ENCODE results near the gene PEX14.
A peak's percentile ranks its signal among the peaks of the same experiment; 100 is the strongest.

PEX14 gene

GRCh38 chr1:10633416-10633815 lies 158.7 kb downstream of the PEX14 start:
- H3K36me3 Mint-ChIP-seq (ENCODE audit: low read depth), result peaks cover 8% of the 10 kb centered on the region
- peak overlapping the region in 1 of 3 experiments; percentile 0 for H3K4me3 Mint-ChIP-seq
- peaks cover 34% of the 10 kb centered on the region for H3K4me1 Mint-ChIP-seq
- no peaks in the 10 kb centered on the region for H3K9me3 Mint-ChIP-seq
- H3K27me3 Mint-ChIP-seq (ENCODE audit: low read depth), result peaks cover 15% of the 10 kb centered on the region
- no peak for TF ChIP-seq CTCF (IDR thresholded peaks at IDR 0.05; ENCODE audit: unreplicated experiment in 3 of 3)
- H3K27ac Mint-ChIP-seq, result peak overlapping the region in 2 of 3 experiments; percentile 79 to 83

- H3K27ac Mint-ChIP-seq, result peak overlapping the region in 2 of 3 experiments; percentile 79 to 83
- H3K4me3 Mint-ChIP-seq, result peak overlapping the region in 1 of 3 experiments; percentile 0
- H3K9me3 Mint-ChIP-seq, result no peaks in the 10 kb centered on the region
- no peak for TF ChIP-seq CTCF (IDR thresholded peaks at IDR 0.05; ENCODE audit: unreplicated experiment in 3 of 3)
- H3K4me1 Mint-ChIP-seq, result peaks cover 29% of the 10 kb centered on the region
- H3K27me3 Mint-ChIP-seq (ENCODE audit: low read depth), result peaks cover 15% of the 10 kb centered on the region
- H3K36me3 Mint-ChIP-seq (ENCODE audit: low read depth), result peaks cover 8% of the 10 kb centered on the region
Measured at GRCh38 chr1:10634075-10634427, 159.3 kb downstream of the PEX14 start.

DNA sequence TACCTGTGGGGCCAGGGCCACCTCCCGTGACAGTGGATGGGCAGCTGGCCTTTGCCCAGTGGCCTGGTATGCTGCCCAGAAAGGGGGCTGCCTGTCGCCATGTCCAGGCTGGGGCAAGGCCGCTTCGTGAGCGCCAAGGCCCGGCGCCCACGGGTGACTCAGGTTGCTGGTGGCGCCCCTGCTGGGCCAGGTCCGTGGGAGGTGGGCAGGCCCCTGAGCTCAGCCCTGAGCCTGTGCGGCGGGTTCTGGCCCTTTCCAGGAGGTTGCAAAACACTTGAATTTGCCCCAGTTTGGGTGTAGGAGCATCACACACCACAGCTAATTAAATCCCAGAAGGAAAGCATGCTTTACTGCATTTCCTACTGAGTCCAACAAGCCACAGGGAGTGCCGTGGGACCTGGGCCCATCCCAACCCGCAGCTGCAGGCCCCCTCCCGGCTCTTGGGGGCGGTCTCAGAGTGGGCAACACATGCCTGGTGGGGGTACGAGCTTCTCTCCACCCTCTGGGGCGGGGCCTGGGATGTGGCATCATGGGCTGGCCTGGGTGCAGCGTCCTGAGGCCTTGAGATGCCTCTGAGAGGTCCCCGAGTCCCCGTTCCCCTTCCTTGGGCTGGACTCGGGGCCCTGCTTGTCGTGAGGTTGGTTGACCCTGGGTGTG lies 159.8 kb downstream of the PEX14 start:
- TF ChIP-seq CTCF (IDR thresholded peaks at IDR 0.05; ENCODE audit: unreplicated experiment in 3 of 3), result no peak
- Mint-ChIP-seq H3K36me3 (ENCODE audit: low read depth) (peaks cover 8% of the 10 kb centered on the region), H3K9me3 (no peaks in the 10 kb centered on the region), H3K27me3 (ENCODE audit: low read depth) (peaks cover 19% of the 10 kb centered on the region), H3K4me1 (peaks cover 29% of the 10 kb centered on the region), H3K27ac (peak overlapping the region in 1 of 3 experiments; percentile 66), H3K4me3 (no peak overlapping the region)

DNA sequence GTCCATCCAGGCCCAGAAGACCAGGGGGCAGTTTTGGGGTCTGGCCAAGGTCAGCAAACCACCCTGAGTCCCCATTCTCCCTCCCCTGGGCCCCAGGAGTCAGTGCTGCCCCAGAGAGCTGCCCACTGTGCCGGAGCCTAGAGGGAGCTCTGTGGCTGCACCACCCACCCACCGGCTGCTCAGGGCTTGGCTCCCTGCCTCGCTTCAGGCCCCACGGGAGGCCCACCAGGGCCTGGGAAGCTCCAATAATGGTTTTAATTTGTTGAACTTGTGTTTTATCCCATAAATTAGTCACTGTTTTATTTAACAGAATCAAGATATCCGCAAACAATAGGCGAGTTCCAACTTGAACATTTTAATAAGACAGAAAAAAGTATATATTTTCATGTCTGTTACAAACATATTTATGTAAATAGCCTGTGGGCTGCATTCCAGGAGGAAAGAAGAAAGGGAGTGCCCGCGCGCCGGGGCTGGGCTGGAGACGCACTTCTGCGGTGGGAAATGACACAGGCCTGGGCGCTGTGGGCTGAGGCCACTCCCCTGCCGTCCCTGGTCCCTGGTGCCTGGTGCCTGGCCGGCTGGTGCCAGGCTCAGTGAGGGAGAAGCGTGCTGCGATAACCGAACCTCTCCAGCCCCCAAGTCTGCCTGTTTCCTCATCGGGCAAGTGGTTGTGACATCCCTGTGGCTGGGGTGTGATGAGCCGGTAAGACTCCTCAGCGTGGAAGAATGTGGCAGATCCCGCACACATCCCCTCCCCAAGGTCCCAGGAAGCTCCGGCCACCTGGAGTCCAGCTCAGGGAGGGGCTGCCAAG lies 160.5 kb downstream of the PEX14 start:
- Mint-ChIP-seq H3K27ac (peak overlapping the region in 1 of 3 experiments; percentile 66), H3K36me3 (ENCODE audit: low read depth) (peaks cover 7% of the 10 kb centered on the region), H3K27me3 (ENCODE audit: low read depth) (peaks cover 22% of the 10 kb centered on the region), H3K4me3 (no peak overlapping the region), H3K9me3 (no peaks in the 10 kb centered on the region), H3K4me1 (peaks cover 28% of the 10 kb centered on the region)
- no peak for TF ChIP-seq CTCF (IDR thresholded peaks at IDR 0.05; ENCODE audit: unreplicated experiment in 3 of 3)

DNA sequence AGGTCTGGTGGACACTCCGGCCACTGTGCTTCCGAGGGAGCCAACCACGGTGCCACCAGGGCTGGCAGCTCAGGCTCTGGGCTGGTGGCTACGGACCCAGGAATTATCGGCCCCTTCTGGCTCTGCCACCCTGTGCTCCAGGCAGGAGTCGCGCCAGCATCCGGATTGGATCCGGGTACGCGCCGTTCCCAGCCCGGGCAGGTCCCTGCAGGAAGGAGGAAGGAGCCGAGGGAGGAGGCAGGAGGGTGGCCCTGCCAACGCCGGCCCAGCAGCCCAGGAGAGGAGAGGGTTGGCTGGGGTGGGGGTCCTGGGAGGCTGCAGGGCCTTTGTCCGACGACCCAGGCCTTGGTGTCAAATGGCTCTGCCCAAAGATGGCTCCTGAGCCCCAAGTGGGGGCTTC lies 161.2 kb downstream of the PEX14 start:
- Mint-ChIP-seq H3K36me3 (ENCODE audit: low read depth) (peaks cover 4% of the 10 kb centered on the region), H3K9me3 (no peaks in the 10 kb centered on the region), H3K27ac (no peak overlapping the region), H3K27me3 (ENCODE audit: low read depth) (peaks cover 25% of the 10 kb centered on the region), H3K4me3 (no peak overlapping the region), H3K4me1 (peaks cover 22% of the 10 kb centered on the region)
- no peak for TF ChIP-seq CTCF (IDR thresholded peaks at IDR 0.05; ENCODE audit: unreplicated experiment in 3 of 3)
